GM12878 (cell line): ENCODE measurements around the gene PACS2. TPM values are rescaled to one million over a fixed set of nuclear protein-coding genes. Genes with fewer than 3 reads are reported as not detected.

ENCODE experiments used
- ATAC-seq: fragments of 200-7000 bp; cut with Tn5 transposase; 3 replicates; pipeline ENCODE4 v1.9.1; 2020; ENCODE audit warnings: mild to moderate bottlenecking, moderate library complexity
- BruUV-seq: library from RNA; stranded (reverse); fragments of 400-500 nt; replicated peaks from 2 replicates; lab custom pipeline; 2021; lab: Mats Ljungman, UMichigan
- CTCF ChIA-PET: fragments of 300-600 bp; sonication (Branson Sonifier 250); formaldehyde crosslinking; extraction: SDS; loops from one replicate; lab custom pipeline; 2021; ENCODE audit warnings: inconsistent platforms; lab: Yijun Ruan, JAX
- POLR2A ChIA-PET: fragments of 350-600 bp; formaldehyde crosslinking; extraction: SDS; loops from one replicate; lab custom pipeline; 2021; ENCODE audit warnings: inconsistent platforms; lab: Charles Lee
- RAD21 ChIA-PET: fragments of 300-600 bp; sonication (Branson Sonifier 250); formaldehyde crosslinking; loops from one replicate; lab custom pipeline; 2023; ENCODE audit warnings: antibody characterized with exemption; ENCODE audit not compliant: unreplicated experiment; lab: Charles Lee
- SMC1A ChIA-PET: fragments of 300-600 bp; sonication (Branson Sonifier 250); formaldehyde crosslinking; loops from one replicate; lab custom pipeline; 2023; ENCODE audit not compliant: unreplicated experiment, uncharacterized antibody; lab: Charles Lee
- DNase-seq: peaks from one replicate; pipeline ENCODE4 v3.0.0-alpha.2; 2011; ENCODE audit warnings: low read depth, low spot score
- FAIRE-seq: peaks from 3 replicates; lab custom pipeline; 2011; peaks lifted over from hg19 to GRCh38; lab: Jason Lieb, UNC
- H2AFZ ChIP-seq: 2 replicates; pipeline ENCODE4 v1.6.0; 2011; ENCODE audit warnings: low read depth, low read length, control low read depth; ENCODE audit not compliant: control insufficient read depth
- H3K27ac ChIP-seq: 2 replicates; pipeline ENCODE4 v1.5.1; 2011; ENCODE audit warnings: control low read depth; ENCODE audit not compliant: control insufficient read depth, insufficient read depth
- H3K27me3 ChIP-seq, 2 experiments: replicated peaks in 1 of 2; 2 replicates each; pipeline versions ENCODE4 v1.6.0 to v1.6.1; 2011; ENCODE audit warnings: low read length in 1 of 2; ENCODE audit not compliant: control insufficient read depth in 2 of 2, insufficient read depth in 2 of 2
- H3K36me3 ChIP-seq, 2 experiments: 2 replicates each; pipeline ENCODE4 v1.5.1; 2011; ENCODE audit warnings: low read length in 1 of 2; ENCODE audit not compliant: control insufficient read depth in 2 of 2, insufficient read depth in 2 of 2
- H3K4me1 ChIP-seq: 2 replicates; pipeline ENCODE4 v1.6.1; 2011; ENCODE audit warnings: mild to moderate bottlenecking, low read length, moderate library complexity, mixed read lengths; ENCODE audit not compliant: control insufficient read depth, insufficient read depth
- H3K4me2 ChIP-seq: 2 replicates; pipeline ENCODE4 v1.6.0; 2011; ENCODE audit warnings: control low read depth; ENCODE audit not compliant: control insufficient read depth, insufficient read depth
- H3K4me3 ChIP-seq: fragments of 200-600 bp; sonication (generic); 2 replicates; pipeline ENCODE4 v1.5.1; 2016
- H3K79me2 ChIP-seq: 2 replicates; pipeline ENCODE4 v1.6.0; 2011; ENCODE audit warnings: low read length; ENCODE audit not compliant: control insufficient read depth, insufficient read depth
- H3K9ac ChIP-seq: 2 replicates; pipeline ENCODE4 v1.8.0; 2011; ENCODE audit warnings: low read length, control low read depth, mixed read lengths; ENCODE audit not compliant: control insufficient read depth, insufficient read depth
- H3K9me3 ChIP-seq: replicated peaks from 3 replicates; pipeline ENCODE4 v1.5.1; 2011; ENCODE audit warnings: mild to moderate bottlenecking, low read length; ENCODE audit not compliant: control insufficient read depth, insufficient read depth
- H4K20me1 ChIP-seq: 2 replicates; pipeline ENCODE4 v1.6.0; 2011; ENCODE audit not compliant: control insufficient read depth, insufficient read depth
- EGR1 ChIP-seq, 2 experiments: IDR thresholded peaks; 1 replicate in 1 of 2; 2 replicates in 1 of 2; pipeline ENCODE4 v1.6.1; 2011 to 2012; ENCODE audit warnings: low read depth in 2 of 2, low read length in 2 of 2, borderline replicate concordance in 1 of 2, mild to moderate bottlenecking in 1 of 2, moderate library complexity in 1 of 2
- EZH2 ChIP-seq: IDR thresholded peaks from 2 replicates; pipeline ENCODE4 v1.6.1; 2012; ENCODE audit warnings: low read depth, mild to moderate bottlenecking, control low read depth, inconsistent platforms, low read length, borderline replicate concordance; ENCODE audit not compliant: control insufficient read depth
- HCFC1 ChIP-seq: fragments of 150-350 bp; IDR thresholded peaks from 2 replicates; pipeline ENCODE4 v1.6.1; 2014; ENCODE audit warnings: low read length
- HDGF ChIP-seq: fragments of 450-650 bp; IDR thresholded peaks from 2 replicates; pipeline ENCODE4 v1.6.1; 2016; ENCODE audit warnings: antibody characterized with exemption
- IRF5 ChIP-seq: fragments of 450-650 bp; IDR thresholded peaks from 2 replicates; pipeline ENCODE4 v1.6.1; 2017; ENCODE audit warnings: borderline replicate concordance
- KLF5 ChIP-seq: fragments of 450-650 bp; IDR thresholded peaks from 2 replicates; pipeline ENCODE4 v1.6.1; 2014; ENCODE audit warnings: mild to moderate bottlenecking; ENCODE audit not compliant: partially characterized antibody
- MAX ChIP-seq: IDR thresholded peaks from 2 replicates; pipeline ENCODE4 v1.6.1; 2012; ENCODE audit warnings: low read depth, low read length, improper control_type of control experiment
- MTA2 ChIP-seq: fragments of 450-650 bp; IDR thresholded peaks from 2 replicates; pipeline ENCODE4 v1.6.1; 2016; ENCODE audit warnings: low read depth, mild to moderate bottlenecking, moderate library complexity
- NFIC ChIP-seq: IDR thresholded peaks from 2 replicates; pipeline ENCODE4 v1.6.1; 2012; ENCODE audit warnings: low read depth, mild to moderate bottlenecking, inconsistent platforms, low read length, moderate library complexity
- NKRF ChIP-seq: fragments of 450-650 bp; conservative IDR thresholded peaks from 2 replicates; pipeline ENCODE4 v1.6.1; 2017; ENCODE audit warnings: mild to moderate bottlenecking, moderate library complexity
- PML ChIP-seq: IDR thresholded peaks from 2 replicates; pipeline ENCODE4 v1.6.1; 2012; ENCODE audit warnings: low read length, inconsistent platforms
- SIN3A ChIP-seq: IDR thresholded peaks from 2 replicates; pipeline ENCODE4 v1.6.1; 2012; ENCODE audit warnings: low read depth, low read length, improper control_type of control experiment
- SPI1 ChIP-seq: IDR thresholded peaks from 2 replicates; pipeline ENCODE4 v1.6.1; 2011; ENCODE audit warnings: low read depth, mild to moderate bottlenecking, low read length, moderate library complexity, borderline replicate concordance; ENCODE audit not compliant: insufficient read depth
- SREBF1 ChIP-seq: IDR thresholded peaks from 2 replicates; pipeline ENCODE4 v1.6.1; 2012; ENCODE audit warnings: mild to moderate bottlenecking, low read length
- TCF12 ChIP-seq: IDR thresholded peaks from 2 replicates; pipeline ENCODE4 v1.6.1; 2011; ENCODE audit warnings: low read depth, mild to moderate bottlenecking, low read length
- USF2 ChIP-seq: IDR thresholded peaks from 2 replicates; pipeline ENCODE4 v1.6.1; 2011; ENCODE audit warnings: low read depth, low read length, improper control_type of control experiment, borderline replicate concordance
- ZNF274 ChIP-seq: IDR thresholded peaks from one replicate; pipeline ENCODE4 v1.8.0; 2011; ENCODE audit not compliant: insufficient read length, insufficient read depth
- WGBS: methylation state at CpG from one replicate; pipeline ENCODE4 v1.1.6; 2016; ENCODE audit warnings: low lambda C conversion rate; ENCODE audit not compliant: insufficient replicate concordance, insufficient coverage; ENCODE audit errors: missing lambda C conversion rate; 5-methylcytosine and 5-hydroxymethylcytosine counted together
- in situ Hi-C: fragments of 300-500 bp; cut with MboI; formaldehyde crosslinking; loops from 9 replicates; pipeline ENCODE4 v1.14.3; 2018; ENCODE audit warnings: mixed read lengths
- intact Hi-C: fragments of 100-400 bp; cut with micrococcal nuclease; formaldehyde crosslinking; loops from one replicate; pipeline ENCODE4 v1.14.2; 2022; ENCODE audit not compliant: unreplicated experiment
- polyA plus RNA-seq, 11 experiments: library from polyadenylated mRNA; depleted of rRNA in 4 of 11; unstranded in 6 of 11; stranded (reverse) in 5 of 11; fragments of >200 nt; fragmentation: Nextera tagmentation in 4 of 11; fragmentation: Illumina TruSeq in 1 of 11; extraction: Ambion mirVana in 4 of 11; extraction: Trizol in 1 of 11; gene quantifications; 1 replicate in 1 of 11; 2 replicates in 10 of 11; pipeline versions ENCODE4 v1.2.1 to v1.2.3, GENCODE V29; 2011 to 2016; ENCODE audit warnings: inconsistent platforms in 2 of 11, missing spikeins in 2 of 11, low read depth in 1 of 11
- total RNA-seq, 4 experiments: library from RNA; depleted of rRNA in 3 of 4; stranded (reverse); fragments of >200 nt in 3 of 4; fragmentation: Illumina TruSeq in 1 of 4; extraction: Trizol in 1 of 4; gene quantifications; 2 replicates each; pipeline versions ENCODE4 v1.2.1 to v1.2.3, GENCODE V29; 2013 to 2021
- TF ChIP-seq, protein P1 (sequence below): fragments of 450-650 bp; IDR thresholded peaks from 2 replicates; pipeline ENCODE4 v1.6.1; 2017; ENCODE audit warnings: mild to moderate bottlenecking, low read depth, inconsistent platforms; ENCODE audit not compliant: poor library complexity, severe bottlenecking

The PACS2 gene
- total and polyA plus RNA-seq, 10 of the 15 experiments (the other 5 are each of a cell fraction or from before 2014, with no cell fraction given) = 0.21 to 37.3 (median 9.4) TPM

GRCh38 chr14:105285174-105285573 lies 29.4 kb upstream of the PACS2 start (continued):
- TF ChIP-seq IRF5 (no peak), HDGF (no peak), SREBF1 (no peak), KLF5 (no peak), NFIC (no peak), TCF12 (no peak), NKRF (no peak), EGR1 (IDR thresholded peaks at IDR 0.05; ENCODE audit: borderline replicate concordance in 1 of 2, low read depth in 2 of 2, low read length in 2 of 2) (no peak), MAX (no peak)

DNA sequence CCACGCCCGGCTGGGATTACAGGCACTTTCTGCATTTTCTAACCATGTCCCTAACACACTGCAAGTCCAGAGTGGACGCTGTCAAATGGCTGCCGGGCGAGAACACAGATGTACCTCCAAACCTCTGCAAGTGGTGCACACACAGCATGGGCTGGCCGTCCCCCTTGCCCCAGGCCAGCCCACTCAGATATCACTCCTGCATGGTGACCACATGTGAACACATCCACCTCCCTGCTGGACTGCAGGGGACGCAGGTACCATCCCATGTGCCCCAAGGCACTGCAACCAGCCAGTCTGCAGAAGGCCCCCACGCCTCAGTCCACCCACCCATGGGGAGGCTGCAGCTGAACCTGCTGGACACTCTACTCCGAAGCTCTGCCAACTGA lies 27.8 kb upstream of the PACS2 start:
- in situ Hi-C loops = no loop called here
- no peak for ATAC-seq
- CTCF ChIA-PET = no interaction called here
- peaks cover 0 to 6% of the 10 kb centered on the region in 2 experiments; a peak in 3 of 4 replicates for H3K36me3 ChIP-seq
- H3K4me3 ChIP-seq = no peak overlapping the region
- no peak overlapping the region for H3K9ac ChIP-seq
- H2AFZ ChIP-seq = no peak overlapping the region
- POLR2A ChIA-PET = no interaction called here
- BruUV-seq = no TSS peak
- peaks cover 14% of the 10 kb centered on the region for H3K79me2 ChIP-seq
- no peaks in the 10 kb centered on the region for H3K9me3 ChIP-seq
- no peak for DNase-seq
- WGBS = 85% methylated on average over 9 of the region's 9 CpGs
- FAIRE-seq = no peak
- no peak overlapping the region for H3K27ac ChIP-seq
- H4K20me1 ChIP-seq = no peaks in the 10 kb centered on the region; the same call in 1 of the 2 replicates
- RAD21 ChIA-PET = no interaction called here
- no peak overlapping the region for H3K4me2 ChIP-seq
- no peaks in the 10 kb centered on the region for H3K27me3 ChIP-seq
- SMC1A ChIA-PET = no interaction called here
- intact Hi-C loops = no loop called here
- H3K4me1 ChIP-seq = peaks cover 14% of the 10 kb centered on the region
- no peak for TF ChIP-seq ZNF274
- no peak for TF ChIP-seq PML
- TF ChIP-seq KLF5 = no peak
- no peak for TF ChIP-seq SPI1
- TF ChIP-seq EZH2 = no peak
- TF ChIP-seq SIN3A = no peak
- no peak for TF ChIP-seq MTA2
- TF ChIP-seq, protein P1, sequence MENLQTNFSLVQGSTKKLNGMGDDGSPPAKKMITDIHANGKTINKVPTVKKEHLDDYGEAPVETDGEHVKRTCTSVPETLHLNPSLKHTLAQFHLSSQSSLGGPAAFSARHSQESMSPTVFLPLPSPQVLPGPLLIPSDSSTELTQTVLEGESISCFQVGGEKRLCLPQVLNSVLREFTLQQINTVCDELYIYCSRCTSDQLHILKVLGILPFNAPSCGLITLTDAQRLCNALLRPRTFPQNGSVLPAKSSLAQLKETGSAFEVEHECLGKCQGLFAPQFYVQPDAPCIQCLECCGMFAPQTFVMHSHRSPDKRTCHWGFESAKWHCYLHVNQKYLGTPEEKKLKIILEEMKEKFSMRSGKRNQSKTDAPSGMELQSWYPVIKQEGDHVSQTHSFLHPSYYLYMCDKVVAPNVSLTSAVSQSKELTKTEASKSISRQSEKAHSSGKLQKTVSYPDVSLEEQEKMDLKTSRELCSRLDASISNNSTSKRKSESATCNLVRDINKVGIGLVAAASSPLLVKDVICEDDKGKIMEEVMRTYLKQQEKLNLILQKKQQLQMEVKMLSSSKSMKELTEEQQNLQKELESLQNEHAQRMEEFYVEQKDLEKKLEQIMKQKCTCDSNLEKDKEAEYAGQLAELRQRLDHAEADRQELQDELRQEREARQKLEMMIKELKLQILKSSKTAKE = no peak
- no peak for TF ChIP-seq HCFC1
- no peak for TF ChIP-seq SREBF1
- no peak for TF ChIP-seq USF2
